GM12891 (cell line): Measurements from ENCODE around the gene CUBN.

Experiments
- PAX5 ChIP-seq: IDR thresholded peaks from 2 replicates; pipeline ENCODE4 v1.6.1; 2011; ENCODE audit warnings: low read length, moderate library complexity, mild to moderate bottlenecking; ENCODE audit not compliant: insufficient read depth, severe bottlenecking
- POLR2A ChIP-seq: IDR thresholded peaks from 2 replicates; pipeline ENCODE4 v1.6.1; 2011; ENCODE audit warnings: low read depth, low read length, control low read depth
- POLR2AphosphoS5 ChIP-seq: IDR thresholded peaks from 2 replicates; pipeline ENCODE4 v1.6.1; 2011; ENCODE audit warnings: low read depth, low read length, control low read depth
- POU2F2 ChIP-seq: IDR thresholded peaks from 2 replicates; pipeline ENCODE4 v1.6.1; 2011; ENCODE audit warnings: low read depth, mild to moderate bottlenecking, control low read depth, low read length, moderate library complexity
- SPI1 ChIP-seq: IDR thresholded peaks from 2 replicates; pipeline ENCODE4 v1.6.1; 2011; ENCODE audit warnings: low read depth, low read length, control low read depth
- TAF1 ChIP-seq: IDR thresholded peaks from 2 replicates; pipeline ENCODE4 v1.6.1; 2011; ENCODE audit warnings: low read depth, low read length, control low read depth

DNA sequence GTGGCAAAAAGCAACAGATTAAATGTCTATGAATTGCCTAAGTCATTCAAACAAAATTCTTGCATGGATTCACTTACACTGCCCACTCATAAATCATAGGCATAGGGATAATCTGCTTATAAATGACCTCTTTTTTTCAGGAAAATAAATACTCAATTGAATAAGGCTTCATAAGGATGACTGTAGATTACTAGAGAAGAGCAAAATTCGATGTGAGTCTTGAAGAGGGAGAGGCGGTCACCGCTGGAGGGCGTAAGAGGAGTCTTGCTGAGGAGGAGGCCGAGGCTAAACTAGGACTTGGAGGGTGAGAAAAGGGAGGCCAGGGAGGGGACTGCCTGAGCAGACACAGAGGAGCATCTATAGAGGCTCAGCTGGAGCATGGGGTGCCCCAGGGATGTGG, 177.0 kb downstream of the CUBN start:
- no peak for TF ChIP-seq POLR2AphosphoS5
- no peak for TF ChIP-seq POLR2A
- TF ChIP-seq TAF1 = no peak
- TF ChIP-seq POU2F2 = no peak
- no peak for TF ChIP-seq SPI1
- no peak for TF ChIP-seq PAX5
